HepG2 (cell line): ENCODE results near the gene CFAP210. TPM values are rescaled to one million over a fixed set of nuclear protein-coding genes. Genes with fewer than 3 reads are reported as not detected.
A peak's percentile ranks its signal among the peaks of the same experiment; 100 is the strongest.

ENCODE experiments used
- DMAP1 ChIP-seq: IDR thresholded peaks from 2 replicates; pipeline ENCODE4 v1.6.1; 2016
- EHMT2 ChIP-seq: fragments of 200-600 bp; sonication (generic); IDR thresholded peaks from 2 replicates; pipeline ENCODE4 v1.7.0; 2017; ENCODE audit warnings: antibody characterized with exemption, low read depth, low read length, borderline replicate concordance
- HDAC1 ChIP-seq: sonication (generic); formaldehyde crosslinking; IDR thresholded peaks from 2 replicates; pipeline ENCODE4 v1.5.1; 2020; ENCODE audit warnings: mild to moderate bottlenecking, missing genetic modification reagents
- HNRNPLL ChIP-seq: fragments of 200-400 bp; formaldehyde crosslinking; IDR thresholded peaks from 2 replicates; pipeline ENCODE4 v1.6.1; 2017; ENCODE audit warnings: mild to moderate bottlenecking, low read depth, low read length; ENCODE audit not compliant: poor library complexity, severe bottlenecking
- KLF13 ChIP-seq: sonication (generic); formaldehyde crosslinking; IDR thresholded peaks from 2 replicates; pipeline ENCODE4 v1.4.0; 2020; ENCODE audit warnings: mild to moderate bottlenecking, missing genetic modification reagents
- KMT2B ChIP-seq: IDR thresholded peaks from 2 replicates; pipeline ENCODE4 v1.6.1; 2016; ENCODE audit warnings: missing genetic modification reagents, missing compliant biosample characterization
- NFRKB ChIP-seq: fragments of 450-650 bp; IDR thresholded peaks from 2 replicates; pipeline ENCODE4 v1.6.1; 2017
- POLR2G ChIP-seq: fragments of 200-400 bp; formaldehyde crosslinking; IDR thresholded peaks from 2 replicates; pipeline ENCODE4 v1.6.1; 2018; ENCODE audit warnings: mild to moderate bottlenecking, low read depth, low read length, moderate library complexity
- RBM39 ChIP-seq: fragments of 200-400 bp; formaldehyde crosslinking; IDR thresholded peaks from one replicate; pipeline ENCODE4 v1.6.1; 2018; ENCODE audit warnings: antibody characterized with exemption, mild to moderate bottlenecking, low read depth, low read length; ENCODE audit not compliant: poor library complexity, severe bottlenecking
- RFXANK ChIP-seq: IDR thresholded peaks from 2 replicates; pipeline ENCODE4 v1.6.1; 2016
- TAF1 ChIP-seq: sonication (generic); formaldehyde crosslinking; IDR thresholded peaks from 2 replicates; pipeline ENCODE4 v1.4.0; 2020; ENCODE audit warnings: missing genetic modification reagents
- TOE1 ChIP-seq: sonication (generic); formaldehyde crosslinking; IDR thresholded peaks from 2 replicates; pipeline ENCODE4 v1.4.0; 2020; ENCODE audit warnings: mild to moderate bottlenecking, missing genetic modification reagents
- ZBED4 ChIP-seq: sonication (generic); formaldehyde crosslinking; IDR thresholded peaks from 2 replicates; pipeline ENCODE4 v1.4.0; 2020; ENCODE audit warnings: missing genetic modification reagents, borderline replicate concordance
- ZBTB26 ChIP-seq: IDR thresholded peaks from 2 replicates; pipeline ENCODE4 v1.6.1; 2016; ENCODE audit warnings: missing compliant biosample characterization, missing genetic modification reagents, borderline replicate concordance
- ZBTB43 ChIP-seq: sonication (generic); formaldehyde crosslinking; conservative IDR thresholded peaks from 2 replicates; pipeline ENCODE4 v1.4.0; 2020; ENCODE audit warnings: missing genetic modification reagents
- ZIK1 ChIP-seq: sonication (generic); formaldehyde crosslinking; IDR thresholded peaks from 2 replicates; pipeline ENCODE4 v1.5.0; 2020; ENCODE audit warnings: mild to moderate bottlenecking, low read depth, missing genetic modification reagents, borderline replicate concordance
- polyA plus RNA-seq, 8 experiments: library from polyadenylated mRNA; depleted of rRNA in 3 of 8; stranded (reverse) in 7 of 8; unstranded in 1 of 8; fragments of >200 nt; fragmentation: Illumina TruSeq in 4 of 8; extraction: Trizol in 4 of 8; gene quantifications; 2 replicates each; pipeline versions ENCODE4 v1.2.1 to v1.2.3, GENCODE V29; 2011 to 2016; ENCODE audit warnings: low read depth in 4 of 8, missing spikeins in 1 of 8, mixed read lengths in 1 of 8; ENCODE audit not compliant: insufficient read depth in 1 of 8
- total RNA-seq, 5 experiments: library from RNA; depleted of rRNA; stranded (reverse); fragments of >200 nt; fragmentation: Illumina TruSeq; extraction: Trizol; gene quantifications; 2 replicates each; pipeline ENCODE4 v1.2.3, GENCODE V29; 2016; ENCODE audit warnings: low read depth in 1 of 5
- TF ChIP-seq, protein P1 (sequence below): sonication (generic); formaldehyde crosslinking; conservative IDR thresholded peaks from 2 replicates; pipeline ENCODE4 v1.8.0; 2022; ENCODE audit warnings: mild to moderate bottlenecking, moderate library complexity, missing genetic modification reagents
- TF ChIP-seq, protein P2 (sequence below): sonication (generic); formaldehyde crosslinking; IDR thresholded peaks from 2 replicates; pipeline ENCODE4 v1.4.0; 2020; ENCODE audit warnings: mild to moderate bottlenecking, missing genetic modification reagents

Gene CFAP210
- total and polyA plus RNA-seq, 2 of the 13 experiments (the other 11 are each of a cell fraction or from before 2014, with no cell fraction given), result 0.18 TPM; not detected in 1

GRCh38 chr2:169734169-169734847 is 40.1 kb upstream of the CFAP210 start (continued):
- TF ChIP-seq, protein P1, sequence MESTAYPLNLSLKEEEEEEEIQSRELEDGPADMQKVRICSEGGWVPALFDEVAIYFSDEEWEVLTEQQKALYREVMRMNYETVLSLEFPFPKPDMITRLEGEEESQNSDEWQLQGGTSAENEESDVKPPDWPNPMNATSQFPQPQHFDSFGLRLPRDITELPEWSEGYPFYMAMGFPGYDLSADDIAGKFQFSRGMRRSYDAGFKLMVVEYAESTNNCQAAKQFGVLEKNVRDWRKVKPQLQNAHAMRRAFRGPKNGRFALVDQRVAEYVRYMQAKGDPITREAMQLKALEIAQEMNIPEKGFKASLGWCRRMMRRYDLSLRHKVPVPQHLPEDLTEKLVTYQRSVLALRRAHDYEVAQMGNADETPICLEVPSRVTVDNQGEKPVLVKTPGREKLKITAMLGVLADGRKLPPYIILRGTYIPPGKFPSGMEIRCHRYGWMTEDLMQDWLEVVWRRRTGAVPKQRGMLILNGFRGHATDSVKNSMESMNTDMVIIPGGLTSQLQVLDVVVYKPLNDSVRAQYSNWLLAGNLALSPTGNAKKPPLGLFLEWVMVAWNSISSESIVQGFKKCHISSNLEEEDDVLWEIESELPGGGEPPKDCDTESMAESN, result no peak
- TF ChIP-seq KLF13 (CRISPR knock-in tag), result no peak
- no peak for TF ChIP-seq ZIK1
- TF ChIP-seq KMT2B (CRISPR knock-in tag), result no peak
- TF ChIP-seq POLR2G, result no peak
- no peak for TF ChIP-seq NFRKB
- TF ChIP-seq TOE1 (CRISPR knock-in tag), result 0 out of 2 replicates have a peak, but pooled peaks have one; percentile 11
- TF ChIP-seq EHMT2, result no peak
- TF ChIP-seq ZBTB26 (CRISPR knock-in tag), result no peak
- TF ChIP-seq ZBED4 (CRISPR knock-in tag), result peak; percentile 15; the same call in 1 of the 2 replicates
- TF ChIP-seq TAF1 (CRISPR knock-in tag), result no peak
- TF ChIP-seq RFXANK (CRISPR knock-in tag), result no peak
- TF ChIP-seq RBM39, result no peak
- TF ChIP-seq DMAP1, result peak; percentile 11; the same call in 1 of the 2 replicates
- no peak for TF ChIP-seq HDAC1 (CRISPR knock-in tag)
- TF ChIP-seq, protein P2, sequence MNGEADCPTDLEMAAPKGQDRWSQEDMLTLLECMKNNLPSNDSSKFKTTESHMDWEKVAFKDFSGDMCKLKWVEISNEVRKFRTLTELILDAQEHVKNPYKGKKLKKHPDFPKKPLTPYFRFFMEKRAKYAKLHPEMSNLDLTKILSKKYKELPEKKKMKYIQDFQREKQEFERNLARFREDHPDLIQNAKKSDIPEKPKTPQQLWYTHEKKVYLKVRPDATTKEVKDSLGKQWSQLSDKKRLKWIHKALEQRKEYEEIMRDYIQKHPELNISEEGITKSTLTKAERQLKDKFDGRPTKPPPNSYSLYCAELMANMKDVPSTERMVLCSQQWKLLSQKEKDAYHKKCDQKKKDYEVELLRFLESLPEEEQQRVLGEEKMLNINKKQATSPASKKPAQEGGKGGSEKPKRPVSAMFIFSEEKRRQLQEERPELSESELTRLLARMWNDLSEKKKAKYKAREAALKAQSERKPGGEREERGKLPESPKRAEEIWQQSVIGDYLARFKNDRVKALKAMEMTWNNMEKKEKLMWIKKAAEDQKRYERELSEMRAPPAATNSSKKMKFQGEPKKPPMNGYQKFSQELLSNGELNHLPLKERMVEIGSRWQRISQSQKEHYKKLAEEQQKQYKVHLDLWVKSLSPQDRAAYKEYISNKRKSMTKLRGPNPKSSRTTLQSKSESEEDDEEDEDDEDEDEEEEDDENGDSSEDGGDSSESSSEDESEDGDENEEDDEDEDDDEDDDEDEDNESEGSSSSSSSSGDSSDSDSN, result peak; percentile 61; the same call in 1 of the 2 replicates
- peak; percentile 4; the same call in 1 of the 2 replicates for TF ChIP-seq ZBTB43
- no peak for TF ChIP-seq HNRNPLL
